ENCODE results near the gene TARDBP.
"Not testable (repeated sequence)": the region's sequence is repeated elsewhere in the genome, so short reads cannot be mapped to it uniquely, and the experiment has no call there.

Gene TARDBP

GRCh38 chr1:10992864-10993263 lies 19.6 kb upstream of the TARDBP start:
- DNase-seq (ENCODE audit: low spot score), result no peak

GRCh38 chr1:10996100-10996499 lies 16.4 kb upstream of the TARDBP start:
- no peak for DNase-seq (ENCODE audit: low spot score)

- no peak for DNase-seq (ENCODE audit: low spot score)
These were observed 11.9 kb upstream of the TARDBP start for GRCh38 chr1:11000526-11000925.

- peak; percentile 27 for DNase-seq (ENCODE audit: low spot score)
These were observed 692 bp downstream of the TARDBP start for GRCh38 chr1:11013160-11013531.

GRCh38 chr1:11019358-11019757 lies 6.9 kb downstream of the TARDBP start:
- DNase-seq (ENCODE audit: low spot score), result not testable (repeated sequence)

GRCh38 chr1:11019971-11020370 lies 7.5 kb downstream of the TARDBP start:
- no peak for DNase-seq (ENCODE audit: low spot score)

- no peak for DNase-seq (ENCODE audit: low spot score)
These were observed 10.7 kb downstream of the TARDBP start for GRCh38 chr1:11023201-11023600.

GRCh38 chr1:11024154-11024873 lies 11.9 kb downstream of the TARDBP start:
- DNase-seq (ENCODE audit: low spot score), result no peak

- no peak for DNase-seq (ENCODE audit: low spot score)
These were observed 12.4 kb downstream of the TARDBP start for GRCh38 chr1:11024874-11025203.

- no peak for DNase-seq (ENCODE audit: low spot score)
These were observed 13.2 kb downstream of the TARDBP start for GRCh38 chr1:11025618-11026017.

- DNase-seq (ENCODE audit: low spot score), result no peak
These were observed 13.6 kb downstream of the TARDBP start for GRCh38 chr1:11026052-11026451.

GRCh38 chr1:11026903-11027302 lies 14.4 kb downstream of the TARDBP start:
- no peak for DNase-seq (ENCODE audit: low spot score)

GRCh38 chr1:11027316-11027715 lies 14.9 kb downstream of the TARDBP start:
- no peak for DNase-seq (ENCODE audit: low spot score)

- no peak for DNase-seq (ENCODE audit: low spot score)
These were observed 15.6 kb downstream of the TARDBP start for GRCh38 chr1:11028018-11028417.

GRCh38 chr1:11030865-11031264 lies 18.4 kb downstream of the TARDBP start:
- no peak for DNase-seq (ENCODE audit: low spot score)

GRCh38 chr1:11031624-11032262 lies 19.3 kb downstream of the TARDBP start:
- DNase-seq (ENCODE audit: low spot score), result no peak

- DNase-seq (ENCODE audit: low spot score), result not testable (repeated sequence)
These were observed 24.7 kb downstream of the TARDBP start for GRCh38 chr1:11037019-11037739.

GRCh38 chr1:11037740-11038182 lies 25.3 kb downstream of the TARDBP start:
- peak; percentile 70 for DNase-seq (ENCODE audit: low spot score)

GRCh38 chr1:11039351-11040104 lies 27.1 kb downstream of the TARDBP start:
- DNase-seq (ENCODE audit: low spot score), result no peak

- DNase-seq (ENCODE audit: low spot score), result not testable (repeated sequence)
These were observed 27.6 kb downstream of the TARDBP start for GRCh38 chr1:11040105-11040429.

GRCh38 chr1:11041048-11041447 lies 28.6 kb downstream of the TARDBP start:
- no peak for DNase-seq (ENCODE audit: low spot score)

GRCh38 chr1:11042065-11042464 lies 29.6 kb downstream of the TARDBP start:
- no peak for DNase-seq (ENCODE audit: low spot score)

All from HuH-7.5 (cell line).